Epithelial cell of prostate (primary cell): ENCODE data around the gene RNF215.
"Not testable (repeated sequence)": the region's sequence is repeated elsewhere in the genome, so short reads cannot be mapped to it uniquely, and the experiment has no call there.

Experiments
- DNase-seq: peaks from one replicate; pipeline ENCODE4 v3.0.0-alpha.2; 2011; ENCODE audit warnings: low read depth, low spot score
- H3K27ac ChIP-seq: fragments of 450-650 bp; 2 replicates; pipeline ENCODE4 v1.5.1; 2017; ENCODE audit warnings: mild to moderate bottlenecking

RNF215 gene

DNA sequence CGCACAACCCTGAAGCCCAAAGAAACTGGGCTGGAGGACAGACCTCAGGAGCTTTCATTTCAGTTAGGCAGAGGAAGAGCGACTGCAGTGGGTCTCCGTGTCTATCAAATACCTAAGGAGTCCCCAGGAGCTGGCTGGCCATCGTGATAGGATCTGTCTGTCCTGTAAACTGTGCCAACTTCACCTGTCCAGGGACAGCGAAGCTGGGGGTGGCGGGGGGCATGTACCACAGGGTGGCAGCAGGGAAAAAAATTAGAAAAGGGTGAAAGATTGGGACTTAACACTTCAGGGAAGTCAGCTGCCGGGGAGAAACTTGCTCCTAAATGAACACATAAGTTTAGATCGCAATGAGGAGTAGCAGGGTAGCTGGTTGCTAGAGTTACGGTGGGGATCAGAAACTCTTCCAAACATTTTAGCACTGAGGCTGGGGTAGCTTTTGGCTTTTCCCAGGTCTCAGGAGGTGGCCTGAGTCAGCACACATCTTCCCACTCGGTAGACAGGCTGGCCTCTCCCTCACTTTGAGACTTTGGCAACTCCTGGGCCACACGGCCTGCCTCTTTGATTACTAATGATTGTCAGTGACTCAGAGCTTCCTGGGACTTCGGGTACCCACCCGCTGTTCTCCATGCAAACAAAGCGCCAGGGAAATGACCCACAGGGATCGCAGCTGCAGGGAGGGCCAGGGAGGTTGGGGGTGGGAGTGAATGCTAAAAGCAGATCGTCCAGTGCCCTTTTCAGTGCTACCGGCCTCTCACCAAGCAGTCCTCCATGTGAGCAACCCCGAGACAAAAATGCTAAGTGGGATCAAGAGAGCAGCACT, 35.5 kb upstream of the RNF215 start:
- DNase-seq: peak; percentile 81
- peak overlapping the region; percentile 99 for H3K27ac ChIP-seq

DNA sequence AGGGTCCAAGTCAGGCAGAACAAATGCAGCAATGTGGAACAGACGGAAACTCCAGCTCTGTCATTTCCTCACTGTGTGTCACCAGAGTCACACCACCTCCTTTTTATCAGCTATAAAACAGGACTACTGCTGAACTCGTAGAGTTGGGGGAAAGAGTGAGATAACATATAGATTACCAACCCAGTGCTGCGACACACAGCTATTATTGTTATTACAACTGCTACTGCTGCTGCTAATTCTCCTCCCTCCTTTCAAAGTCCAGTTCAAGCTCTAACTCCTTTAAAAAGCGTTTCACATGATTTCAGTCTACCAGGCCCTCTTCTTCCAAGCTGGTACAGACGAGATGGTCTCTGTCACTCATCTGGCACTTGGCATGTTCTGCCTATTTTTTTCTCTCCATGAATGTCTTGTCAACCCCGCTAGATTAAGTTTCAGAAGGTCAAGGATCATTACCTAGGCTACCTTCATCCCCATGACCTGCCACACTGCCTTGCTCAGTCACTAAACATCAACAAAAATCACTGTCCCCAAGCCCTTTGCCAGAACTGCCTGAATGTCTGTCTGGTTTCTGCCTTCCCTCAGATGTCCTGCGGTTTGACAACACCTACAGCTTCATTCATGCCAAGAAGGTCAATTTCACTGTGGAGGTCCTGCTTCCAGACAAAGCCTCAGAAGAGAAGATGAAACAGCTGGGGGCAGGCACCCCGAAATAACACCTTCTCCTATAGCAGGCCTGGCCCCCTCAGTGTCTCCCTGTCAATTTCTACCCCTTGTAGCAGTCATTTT, 34.7 kb upstream of the RNF215 start:
- no peak for DNase-seq
- peak overlapping the region; percentile 99 for H3K27ac ChIP-seq

DNA sequence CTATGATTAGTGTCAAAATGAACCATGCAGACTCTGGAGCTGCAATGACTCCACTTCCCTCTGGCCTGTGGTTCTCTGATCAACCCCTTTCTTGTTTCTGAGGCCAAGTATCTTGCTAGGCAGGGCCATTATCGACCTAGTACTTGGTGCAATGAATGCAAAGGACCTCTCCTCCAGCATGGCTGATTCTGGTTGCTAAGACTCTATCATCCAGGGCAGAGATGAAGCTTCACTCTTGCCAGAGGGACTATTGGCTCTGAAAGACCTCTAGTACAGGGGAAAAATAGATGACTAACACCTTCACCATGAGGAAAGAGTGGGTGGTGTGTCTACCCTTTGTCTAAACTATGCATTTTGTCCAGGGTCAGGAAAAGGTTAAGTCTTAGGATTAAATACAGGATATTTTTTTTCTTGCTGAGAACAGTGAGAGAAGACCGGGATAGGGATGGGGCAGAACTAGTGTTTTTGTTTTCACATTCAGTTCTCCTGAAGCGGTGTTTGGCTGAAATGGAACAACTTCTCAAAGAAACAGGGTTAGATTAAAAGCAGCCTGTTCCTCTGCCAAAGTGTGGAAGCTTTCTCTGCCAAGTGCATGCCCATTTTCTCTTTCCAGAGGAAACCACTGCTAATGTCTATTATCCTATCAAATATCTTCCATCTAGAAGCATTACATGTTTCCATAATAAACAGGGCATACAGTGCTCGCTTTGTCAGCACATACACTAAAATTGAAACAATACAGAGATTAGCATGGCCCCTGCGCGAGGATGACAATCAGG, 33.3 kb upstream of the RNF215 start:
- no peak for DNase-seq
- H3K27ac ChIP-seq: peak overlapping the region; percentile 99

DNA sequence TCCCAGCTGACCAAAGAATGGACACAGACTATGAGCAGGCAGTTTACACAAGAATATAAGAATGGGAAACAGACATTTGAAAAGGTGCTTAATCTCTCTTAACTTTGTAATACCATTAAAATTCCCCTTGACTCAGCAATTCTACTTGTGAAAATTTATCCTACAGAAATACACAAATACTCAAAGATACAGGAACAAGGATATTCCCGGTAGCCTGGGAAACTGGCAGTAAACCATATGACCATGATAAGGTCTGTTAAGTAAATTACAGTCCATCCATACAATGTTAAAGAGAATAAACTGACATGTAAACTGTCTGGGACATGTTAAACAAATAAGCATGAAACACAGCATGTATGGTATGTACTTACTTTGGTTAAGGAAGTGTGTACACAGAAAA, 29.6 kb upstream of the RNF215 start:
- no peak for DNase-seq
- peak overlapping the region; percentile 99 for H3K27ac ChIP-seq

DNA sequence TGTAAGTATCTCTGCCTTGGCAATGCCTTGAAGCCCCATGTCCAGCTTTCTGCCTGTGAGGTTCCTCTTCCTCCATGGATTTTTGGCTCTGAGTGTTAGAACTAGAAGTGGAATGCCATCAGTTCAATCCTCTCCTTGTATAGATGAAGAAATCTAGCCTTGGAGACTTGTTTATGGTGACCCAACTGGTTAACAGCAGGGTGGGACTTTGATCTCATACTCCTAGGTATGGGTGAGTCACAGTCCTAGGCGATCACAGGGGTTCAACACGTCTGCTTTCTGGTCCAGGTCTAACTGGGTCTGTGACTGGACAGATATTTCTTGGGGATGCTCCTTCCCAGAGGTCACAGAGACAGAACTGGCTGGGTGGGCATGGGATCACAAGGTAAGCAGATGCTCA, 29.2 kb upstream of the RNF215 start:
- no peak for DNase-seq
- peak overlapping the region; percentile 99 for H3K27ac ChIP-seq

DNA sequence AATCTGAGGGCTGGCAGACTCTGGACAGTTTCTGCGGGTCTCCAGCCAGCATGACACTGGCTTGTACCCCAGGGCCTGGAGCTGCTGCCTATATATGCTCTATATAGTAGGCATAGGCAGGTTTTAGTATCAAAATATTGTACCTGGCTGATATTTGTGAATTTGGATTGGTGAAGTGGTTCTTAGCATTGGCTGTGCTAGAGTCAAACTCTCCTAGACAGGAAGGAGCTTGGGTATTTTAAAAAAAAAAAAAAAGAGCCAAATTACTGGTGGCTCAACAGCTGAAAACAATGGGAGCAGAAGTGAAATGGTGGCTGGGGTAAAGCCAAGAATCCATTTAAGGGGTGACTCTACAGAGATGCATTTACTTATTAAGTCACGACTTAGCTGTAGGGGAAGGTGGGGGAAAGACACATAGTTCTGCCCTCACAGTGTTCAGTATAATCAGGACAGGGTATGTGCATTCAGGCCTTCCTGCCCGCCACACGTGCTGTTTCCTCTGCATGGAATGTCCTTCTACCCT, 27.4 kb upstream of the RNF215 start:
- no peak for DNase-seq

DNA sequence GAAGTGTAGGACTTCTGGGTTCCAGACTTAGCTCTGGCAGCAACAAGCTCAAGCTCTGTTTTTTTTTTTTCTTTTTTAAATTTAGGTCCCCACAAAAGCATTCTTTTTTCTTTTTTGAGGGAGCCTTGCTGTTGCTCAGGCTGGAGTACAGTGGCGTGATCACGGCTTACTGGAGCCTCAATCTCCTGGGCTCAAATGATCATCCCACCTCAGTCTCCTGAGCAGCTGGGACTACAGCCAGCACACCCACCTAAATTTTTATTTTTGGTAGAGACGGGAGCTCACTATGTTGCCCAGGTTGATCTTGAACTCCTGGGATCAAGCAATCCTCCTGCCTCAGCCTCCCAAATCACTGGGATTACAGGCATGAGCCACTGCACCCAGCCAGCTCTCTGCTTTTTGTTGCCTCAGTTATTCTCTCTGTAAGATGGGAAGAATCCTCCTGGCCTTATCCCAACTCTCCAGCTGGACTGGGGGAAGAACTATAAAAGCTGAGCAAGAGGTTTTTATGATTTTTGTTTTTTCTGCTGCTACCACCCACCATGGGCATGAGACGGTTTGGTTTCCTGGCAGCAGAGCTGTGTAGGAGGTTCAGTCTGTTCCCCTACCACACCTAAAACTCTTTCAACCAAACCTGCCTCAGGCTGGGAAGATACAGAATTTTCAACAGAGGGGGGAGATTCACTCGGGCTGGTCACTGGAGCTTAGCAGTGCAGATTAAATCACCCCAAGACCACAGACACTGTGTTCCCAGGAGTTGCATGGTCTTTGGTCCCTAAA, 26.7 kb upstream of the RNF215 start:
- peak overlapping the region; percentile 99 for H3K27ac ChIP-seq
- DNase-seq: no peak

More for the DNA sequence above, 27.4 kb upstream of the RNF215 start:
- H3K27ac ChIP-seq: peak overlapping the region; percentile 99

DNA sequence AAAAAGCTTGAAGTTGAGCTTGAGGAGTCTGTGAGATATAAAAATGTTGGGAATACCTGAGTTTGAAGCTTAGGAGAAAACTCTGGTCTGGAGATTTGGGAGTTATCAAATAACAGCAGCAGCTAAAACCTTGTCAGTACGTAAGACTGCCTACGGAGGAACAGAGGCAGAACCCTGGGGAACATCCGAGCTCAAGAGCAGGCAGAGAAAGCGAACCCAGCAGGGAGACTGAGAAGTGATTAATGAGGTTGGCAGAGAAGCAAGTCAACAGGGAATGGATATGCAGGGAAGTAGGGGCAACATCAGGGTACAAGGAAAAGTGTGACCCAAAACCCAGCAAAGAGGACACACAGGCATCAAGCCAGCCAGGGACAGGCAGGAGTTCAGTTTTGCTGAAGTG, 25.8 kb upstream of the RNF215 start:
- no peak for DNase-seq
- H3K27ac ChIP-seq: peak overlapping the region; percentile 76

DNA sequence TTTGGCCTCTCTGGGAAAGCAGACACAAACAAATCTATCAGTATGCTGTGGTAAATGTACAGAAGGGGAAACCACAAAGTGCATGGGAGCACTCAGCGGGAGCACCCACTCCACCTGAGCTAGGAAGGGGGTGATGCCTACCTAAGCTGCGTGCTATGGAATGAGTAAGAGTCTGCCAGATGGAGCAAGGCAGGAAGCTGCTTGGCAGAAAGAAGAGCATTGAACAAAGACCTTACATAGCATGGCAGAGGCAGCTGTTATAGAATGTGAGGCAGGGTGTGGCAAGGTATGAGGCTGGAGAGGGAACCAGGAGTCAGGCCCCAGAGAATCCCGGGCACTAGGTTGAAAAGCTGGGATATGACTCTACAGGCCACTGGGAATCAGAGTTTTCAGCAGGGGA, 24.6 kb upstream of the RNF215 start:
- H3K27ac ChIP-seq: peak overlapping the region; percentile 76
- peak; percentile 84 for DNase-seq

DNA sequence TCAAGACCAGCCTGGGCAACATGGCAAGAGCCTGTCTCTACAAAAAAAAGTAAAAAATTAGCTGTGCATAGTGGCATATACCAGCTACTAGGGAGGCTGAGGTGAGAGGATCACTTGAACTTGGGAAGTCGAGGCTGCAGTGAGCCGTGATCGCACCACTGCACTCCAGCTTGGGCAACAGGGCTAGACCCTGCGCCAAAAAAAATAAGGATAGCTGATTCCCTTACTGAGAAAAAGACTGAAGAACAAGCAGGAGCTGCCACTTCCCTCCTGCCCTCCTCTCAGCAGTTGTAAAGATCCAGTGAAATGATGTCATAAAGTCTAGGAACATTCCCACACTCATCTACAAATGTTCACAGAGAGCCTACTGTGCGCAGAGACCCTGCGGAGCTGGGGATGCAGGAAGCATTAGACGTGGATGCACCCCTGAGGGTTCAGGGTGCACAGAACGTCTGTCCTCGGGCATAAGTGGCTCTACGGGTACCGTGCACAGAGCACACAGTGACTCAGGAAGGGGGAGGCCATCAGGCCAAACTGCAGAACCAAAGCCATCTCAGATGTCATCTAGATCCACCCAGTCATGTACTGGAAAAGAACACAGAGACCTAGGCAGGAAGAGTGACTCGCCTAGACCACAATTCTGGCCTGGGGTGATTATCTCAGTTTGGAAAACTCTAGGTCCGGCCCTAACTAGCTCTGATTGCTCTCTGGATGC, 21.3 kb upstream of the RNF215 start:
- H3K27ac ChIP-seq: peak overlapping the region; percentile 76

DNA sequence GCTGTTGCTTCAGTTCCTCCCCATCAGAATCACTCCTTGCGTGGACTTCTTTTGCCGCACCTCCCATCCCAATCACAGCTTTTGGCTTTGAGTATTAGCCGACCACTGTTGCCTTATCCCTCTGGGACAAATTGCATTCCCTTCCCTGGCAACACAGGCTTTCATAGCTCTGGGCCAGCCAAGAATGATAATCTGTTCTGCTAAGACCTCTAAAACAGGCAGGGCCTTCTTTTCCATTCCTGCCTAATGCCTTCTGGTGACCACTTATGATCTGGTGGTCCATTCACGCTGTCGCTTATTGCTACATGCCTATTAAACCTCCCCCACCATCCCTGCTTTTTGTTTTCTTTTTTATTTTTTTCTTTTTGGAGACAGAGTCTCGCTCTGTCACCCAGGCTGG, 19.2 kb upstream of the RNF215 start:
- no peak overlapping the region for H3K27ac ChIP-seq
- DNase-seq: no peak

More for the DNA sequence above, 21.3 kb upstream of the RNF215 start:
- no peak for DNase-seq

DNA sequence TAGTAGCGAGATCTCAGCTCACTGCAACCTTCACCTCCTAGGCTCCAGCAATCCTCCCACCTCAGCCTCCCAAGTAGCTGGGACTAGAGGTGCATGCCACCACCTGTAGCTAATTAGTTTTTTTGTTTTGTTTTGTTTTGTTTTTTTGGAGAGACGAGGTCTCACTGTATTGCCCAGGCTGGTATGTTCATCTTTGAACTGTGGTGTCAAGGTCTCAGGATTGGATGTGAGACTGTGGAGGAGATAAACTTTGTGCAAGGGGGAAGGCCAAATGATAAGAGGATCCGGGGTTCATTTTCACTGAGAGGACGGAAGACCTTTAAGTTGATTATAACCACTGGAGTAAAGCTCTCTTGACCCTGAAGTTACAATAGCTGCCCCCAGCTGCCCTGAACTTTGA, 18.5 kb upstream of the RNF215 start:
- H3K27ac ChIP-seq: no peak overlapping the region
- DNase-seq: no peak

DNA sequence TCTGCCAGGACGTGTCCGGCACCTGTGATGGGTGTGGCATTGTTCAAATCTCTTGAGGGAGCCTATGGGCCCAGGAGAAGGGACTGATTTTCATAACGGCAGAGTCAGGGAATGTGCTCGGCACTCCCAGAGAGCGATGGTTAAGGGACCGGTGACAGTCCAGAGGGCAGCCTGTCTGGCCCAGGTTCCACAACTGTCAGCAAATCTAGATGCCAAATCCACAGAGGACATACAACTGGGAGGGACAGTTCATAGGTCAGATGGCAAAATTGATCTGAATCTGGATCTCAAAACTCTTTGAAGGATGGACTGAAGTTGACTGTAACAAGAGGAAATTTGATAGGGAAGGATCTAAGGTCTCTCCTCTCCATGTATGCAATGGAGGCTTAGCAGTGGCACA, 17.1 kb upstream of the RNF215 start:
- H3K27ac ChIP-seq: no peak overlapping the region
- no peak for DNase-seq

DNA sequence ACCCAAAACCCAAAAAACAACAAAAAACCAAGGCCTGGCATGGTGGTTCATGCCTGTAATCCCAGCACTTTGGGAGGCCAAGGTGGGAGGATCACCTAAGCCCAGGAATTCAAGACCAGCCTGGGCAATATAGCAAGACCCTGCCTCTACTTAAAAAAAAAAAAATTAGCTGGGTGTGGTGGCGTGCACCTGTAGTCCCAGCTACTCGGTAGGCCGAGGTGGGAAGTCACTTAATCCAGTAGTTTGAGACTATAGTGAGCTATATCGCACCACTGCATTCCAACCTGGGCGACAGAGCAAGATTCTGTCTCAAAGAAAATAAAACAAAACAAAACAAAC, 15.5 kb upstream of the RNF215 start:
- H3K27ac ChIP-seq, DNase-seq: not testable (repeated sequence)

DNA sequence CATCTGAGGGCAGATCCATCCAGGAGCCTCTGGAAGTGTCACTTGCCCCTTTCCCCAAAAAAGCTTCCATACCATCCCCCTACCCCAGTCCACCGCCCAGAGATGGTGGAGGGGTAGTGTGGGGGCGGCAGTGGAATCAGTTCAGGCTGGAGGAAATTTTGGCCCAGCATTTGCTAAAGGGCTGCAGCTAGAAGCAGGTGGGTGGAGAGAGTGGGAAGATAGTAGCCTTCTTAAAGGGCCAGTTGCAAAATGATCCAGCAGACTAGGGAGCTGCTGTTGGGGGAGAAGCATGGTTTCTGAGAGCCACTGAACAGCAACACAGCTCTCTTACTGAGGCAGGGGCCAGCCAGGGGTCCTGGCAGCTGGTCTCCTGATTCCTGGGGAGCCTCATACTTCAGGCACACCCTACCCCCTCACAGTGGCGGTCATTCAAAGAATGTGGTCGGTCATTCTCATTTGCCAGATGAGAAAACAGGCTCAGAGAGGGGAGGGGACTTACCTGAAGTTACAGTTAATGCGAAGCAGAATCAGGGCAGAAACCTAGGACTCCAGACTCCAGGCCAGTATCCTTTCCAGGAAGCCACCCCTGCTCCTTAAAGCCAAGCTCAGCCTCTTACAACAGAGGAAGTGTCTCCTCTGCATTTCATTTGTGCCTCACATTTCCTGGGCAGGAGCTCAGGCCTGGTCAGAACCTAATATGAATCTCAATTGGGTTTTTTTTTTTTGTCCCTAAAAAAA, 15.0 kb upstream of the RNF215 start:
- no peak overlapping the region for H3K27ac ChIP-seq
- DNase-seq: no peak

DNA sequence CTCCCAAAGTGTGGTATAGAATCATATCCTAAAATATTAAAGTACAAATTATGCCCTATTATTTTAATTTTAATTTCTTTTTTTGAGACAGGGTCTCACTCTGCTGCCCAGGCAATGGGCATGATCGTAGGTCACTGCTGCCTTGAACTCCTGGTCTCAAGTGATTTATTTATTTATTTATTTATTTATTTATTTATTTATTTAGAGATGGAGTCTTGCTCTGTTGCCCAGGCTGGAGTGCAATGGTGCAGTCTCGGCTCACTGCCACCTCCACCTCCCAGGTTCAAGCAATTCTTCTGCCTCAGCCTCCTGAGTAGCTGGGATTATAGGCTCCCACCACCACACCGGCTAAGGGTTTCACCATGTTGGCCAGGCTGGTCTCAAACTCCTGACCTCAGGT, 13.8 kb upstream of the RNF215 start:
- H3K27ac ChIP-seq, DNase-seq: not testable (repeated sequence)

DNA sequence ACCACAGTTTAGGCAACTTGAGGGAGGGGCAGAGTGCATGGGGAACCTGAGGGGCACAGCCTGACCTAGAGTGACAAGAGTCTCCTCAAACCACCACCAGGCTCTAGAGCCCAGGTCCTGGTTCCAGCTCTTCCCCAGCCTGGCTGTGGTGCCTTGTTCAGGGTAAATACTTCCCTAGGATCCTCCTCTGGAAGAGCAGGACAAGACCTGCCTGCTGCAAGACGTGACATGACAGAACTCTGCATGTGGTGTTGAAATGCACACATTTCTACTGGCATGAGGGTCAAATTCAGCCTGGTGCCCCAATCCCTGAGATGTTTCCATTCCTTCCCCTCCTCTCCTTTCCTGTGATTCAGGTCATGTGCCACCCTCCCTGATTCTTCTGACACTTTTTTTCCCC, 12.9 kb upstream of the RNF215 start:
- H3K27ac ChIP-seq: peak overlapping the region; percentile 72
- DNase-seq: no peak

DNA sequence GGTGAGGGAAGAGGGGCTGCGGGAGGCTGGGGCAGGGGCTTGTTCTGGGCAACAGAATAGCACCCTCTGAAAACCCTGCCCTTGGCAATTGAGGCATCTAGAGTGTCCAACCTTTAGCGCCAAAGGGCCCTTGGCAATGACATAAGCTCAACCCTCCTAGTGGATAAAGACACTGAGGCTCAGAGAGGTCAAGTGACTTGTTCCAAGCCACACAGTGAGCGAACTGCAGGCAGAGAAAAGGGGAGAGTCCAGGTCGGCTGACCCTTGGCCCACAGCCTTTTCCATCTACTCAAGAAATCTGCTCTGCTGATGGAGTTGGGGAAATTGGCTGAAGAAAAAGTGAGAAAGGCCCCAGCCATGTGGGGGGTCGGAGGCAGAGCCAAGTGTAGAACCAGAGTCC, 12.5 kb upstream of the RNF215 start:
- H3K27ac ChIP-seq: peak overlapping the region; percentile 72
- DNase-seq: no peak
